Kidney (tissue), 14 donors: Measurements from ENCODE around the gene STX10. TPM values are rescaled to one million over a fixed set of nuclear protein-coding genes. Genes with fewer than 3 reads are reported as not detected.

ENCODE experiments used
- DNase-seq, 5 donors: peaks; one replicate each; pipeline ENCODE4 v3.0.0-alpha.2; 2013 to 2020
- FAIRE-seq: peaks from 2 replicates; lab custom pipeline; 2012; peaks lifted over from hg19 to GRCh38; lab: Jason Lieb, UNC
- H3K27ac ChIP-seq, 2 donors: one replicate each; pipeline ENCODE4 v1.7.0; 2013; ENCODE audit warnings: low read depth in 2 of 2, low read length in 2 of 2, inconsistent platforms in 1 of 2
- H3K27me3 ChIP-seq: one replicate; pipeline ENCODE4 v1.7.1; 2013; ENCODE audit warnings: low read length, inconsistent platforms; ENCODE audit not compliant: control insufficient read depth, insufficient read depth
- H3K36me3 ChIP-seq, 3 donors: one replicate each; pipeline versions ENCODE4 v1.7.0 to v1.7.1; 2013; ENCODE audit warnings: low read length in 3 of 3, control low read depth in 1 of 3, inconsistent platforms in 1 of 3; ENCODE audit not compliant: insufficient read depth in 3 of 3, control insufficient read depth in 2 of 3
- H3K4me1 ChIP-seq, 3 donors: one replicate each; pipeline versions ENCODE4 v1.7.0 to v1.7.1; 2013; ENCODE audit warnings: low read length in 3 of 3, inconsistent platforms in 1 of 3, low read depth in 1 of 3; ENCODE audit not compliant: control insufficient read depth in 2 of 3, insufficient read depth in 2 of 3
- H3K4me3 ChIP-seq, 3 donors: one replicate each; pipeline versions ENCODE4 v1.7.0 to v1.8.1; 2013; ENCODE audit warnings: low read length in 3 of 3, control low read depth in 1 of 3, inconsistent platforms in 1 of 3
- H3K9ac ChIP-seq, 3 donors: one replicate each; pipeline versions ENCODE4 v1.7.0 to v1.7.1; 2013; ENCODE audit warnings: low read length in 3 of 3, control low read depth in 1 of 3, inconsistent platforms in 1 of 3
- H3K9me3 ChIP-seq, 3 donors: one replicate each; pipeline versions ENCODE4 v1.7.0 to v1.7.1; 2013; ENCODE audit warnings: low read length in 3 of 3, control low read depth in 1 of 3, inconsistent platforms in 1 of 3; ENCODE audit not compliant: control insufficient read depth in 2 of 3, insufficient read depth in 1 of 3
- CTCF ChIP-seq: IDR thresholded peaks from 3 replicates; pipeline ENCODE4 v1.5.1; 2012; ENCODE audit warnings: mild to moderate bottlenecking, moderate library complexity, borderline replicate concordance; ENCODE audit not compliant: insufficient read depth; ENCODE audit errors: extremely low read depth
- intact Hi-C: fragments of 100-400 bp; cut with DNase I; formaldehyde crosslinking; loops from one replicate; pipeline ENCODE4 v1.11.1; 2022
- polyA plus RNA-seq: library from polyadenylated mRNA; stranded (reverse); fragments of 350-450 nt; fragmentation: Illumina TruSeq; extraction: RNeasy Lipid Tissue Mini Kit (QIAGEN cat#74804); gene quantifications from one replicate; pipeline ENCODE4 v1.2.3, GENCODE V29; 2014; ENCODE audit warnings: low read depth, low replicate concordance; ENCODE audit not compliant: insufficient read depth
- total RNA-seq: library from RNA; stranded (reverse); fragmentation: NEBNext Ultra II Directional; extraction: Animal tissue kit (Norgen Biotek cat#: 25700); gene quantifications from one replicate; pipeline ENCODE4 v1.2.1, GENCODE V29; 2021
- donor health status: control.
- donor health status: control.
- donor health status: control.
- donor health status: control.
- donor health status: control.
- donor health status: DM: yes; HTN: yes; CAD: no.
- donor health status: Normal renal cell carcinoma (clear cell type).

STX10 gene
- total and polyA plus RNA-seq, 2 donors from 2014 or later = 39.5 to 52.9 TPM

GRCh38 chr19:13112555-13112954 lies 37.6 kb downstream of the STX10 start:
- no peaks in the 10 kb centered on the region for H3K9me3 ChIP-seq
- FAIRE-seq (no peak), DNase-seq (no peak)
- no peaks in the 10 kb centered on the region for H3K27me3 ChIP-seq
- no peak for TF ChIP-seq CTCF
- no peak overlapping the region for H3K4me3 ChIP-seq
- peaks cover 0 to 2% (median 0%) of the 10 kb centered on the region in 3 donors for H3K36me3 ChIP-seq
- H3K4me1 ChIP-seq = peaks cover 0 to 10% (median 7%) of the 10 kb centered on the region in 3 donors
- H3K9ac ChIP-seq = no peak overlapping the region
- intact Hi-C loops = no loop called here
- no peak overlapping the region for H3K27ac ChIP-seq

- H3K4me3 ChIP-seq = no peak overlapping the region
- FAIRE-seq = no peak
- no peaks in the 10 kb centered on the region for H3K27me3 ChIP-seq
- H3K36me3 ChIP-seq = peaks cover 0 to 2% (median 0%) of the 10 kb centered on the region in 3 donors
- H3K4me1 ChIP-seq = no peaks in the 10 kb centered on the region
- no peak overlapping the region for H3K27ac ChIP-seq
- H3K9ac ChIP-seq = no peak overlapping the region
- intact Hi-C loops = no loop called here
- TF ChIP-seq CTCF = no peak
- DNase-seq = no peak
- no peaks in the 10 kb centered on the region for H3K9me3 ChIP-seq
These were observed 40.0 kb downstream of the STX10 start for GRCh38 chr19:13110099-13110610.

GRCh38 chr19:13109361-13110098 lies 40.6 kb downstream of the STX10 start:
- no peak for FAIRE-seq
- H3K4me3 ChIP-seq = no peak overlapping the region
- H3K4me1 ChIP-seq = no peaks in the 10 kb centered on the region
- no peak overlapping the region for H3K9ac ChIP-seq
- H3K27me3 ChIP-seq = no peaks in the 10 kb centered on the region
- TF ChIP-seq CTCF = no peak
- H3K27ac ChIP-seq = no peak overlapping the region
- DNase-seq = no peak
- intact Hi-C loops = no loop called here
- no peaks in the 10 kb centered on the region for H3K9me3 ChIP-seq
- peaks cover 0 to 2% (median 0%) of the 10 kb centered on the region in 3 donors for H3K36me3 ChIP-seq
